Measurements from ENCODE around the gene SART1.
"Not testable (repeated sequence)": the region's sequence is repeated elsewhere in the genome, so short reads cannot be mapped to it uniquely, and the experiment has no call there.

SART1 gene

GRCh38 chr11:65988791-65989592, 27.5 kb downstream of the SART1 start:
- peak; percentile 84 to 87 (median 84) for DNase-seq (ENCODE audit: low read depth in 3 of 3)

DNA sequence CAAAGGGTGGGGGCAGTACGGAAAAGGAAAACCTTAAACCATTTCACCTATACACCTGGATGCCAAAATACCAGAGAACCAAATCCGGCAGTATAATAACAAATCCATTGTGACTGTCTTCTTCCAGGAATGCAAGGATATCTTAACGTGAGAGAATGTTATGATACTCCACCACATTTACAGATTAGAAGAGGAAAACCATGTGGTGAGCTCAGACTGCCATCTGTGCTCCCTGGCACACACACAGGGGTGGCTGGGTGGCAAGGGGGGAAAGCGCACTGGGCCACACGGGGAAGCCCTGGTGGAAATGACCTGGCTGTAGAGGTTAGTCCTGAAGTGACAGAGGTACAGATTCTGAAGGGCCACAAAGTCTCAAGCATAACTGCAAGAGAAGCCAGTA, 30.5 kb downstream of the SART1 start:
- no peak for DNase-seq (ENCODE audit: low read depth in 3 of 3)

- DNase-seq (ENCODE audit: low read depth in 3 of 3) = no peak
Observed at GRCh38 chr11:65997286-65997685, 35.8 kb downstream of the SART1 start.

DNA sequence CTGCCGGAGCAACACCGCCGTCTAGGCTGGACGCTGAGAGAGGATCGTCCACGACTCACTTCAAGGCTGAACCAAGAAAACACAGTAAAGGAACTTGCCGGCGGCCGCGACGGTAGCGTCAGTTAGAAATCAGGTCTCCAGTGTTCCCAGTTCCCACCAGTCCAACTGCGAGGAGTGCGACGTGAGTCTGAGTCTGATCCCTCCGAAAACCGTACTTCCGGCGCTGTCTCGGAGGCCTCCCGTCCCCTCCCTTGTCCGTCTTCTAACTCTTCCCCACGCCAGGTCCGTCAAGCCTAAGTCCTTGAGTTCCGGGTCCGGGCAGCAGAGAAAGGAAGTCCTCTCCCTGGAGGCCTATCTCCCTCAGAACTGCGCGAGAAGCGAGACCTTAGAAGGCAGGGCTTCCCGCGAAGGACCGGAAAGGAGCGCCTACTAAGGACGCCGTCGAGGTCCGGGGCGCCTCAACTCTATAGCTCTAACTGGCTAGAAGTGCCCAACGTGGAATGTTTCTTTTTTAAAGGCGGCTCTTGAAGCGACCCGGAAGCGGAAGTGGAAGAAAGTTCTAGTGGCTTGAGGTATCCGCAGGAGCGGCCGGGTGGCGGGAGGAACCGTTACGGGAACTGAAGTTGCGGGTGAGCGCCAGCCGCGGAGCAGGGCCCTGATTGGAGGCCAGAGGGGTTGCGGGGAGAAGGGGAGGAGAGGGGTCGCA, 40.6 kb downstream of the SART1 start, which contains the start of the genes BANF1 and EIF1AD:
TSS of gene BANF1 (plus strand) at position 562 of the 706 bp plus-strand sequence. CDS start 748 bp downstream, outside the sequence.
TSS of gene EIF1AD (minus strand) at position 216 of the 706 bp plus-strand sequence. CDS start 1,768 bp downstream, outside the sequence.
- peak; percentile 83 to 93 (median 90) for DNase-seq (ENCODE audit: low read depth in 3 of 3)

- DNase-seq (ENCODE audit: low read depth in 3 of 3) = peak in 1 of 3 donors; percentile 55
Observed at GRCh38 chr11:66002648-66003225, 41.2 kb downstream of the SART1 start.

- no peak for DNase-seq (ENCODE audit: low read depth in 3 of 3)
Observed at GRCh38 chr11:66003291-66003690, 41.8 kb downstream of the SART1 start.

- DNase-seq (ENCODE audit: low read depth in 3 of 3) = no peak
Observed at GRCh38 chr11:66004186-66004585, 42.7 kb downstream of the SART1 start.

DNA sequence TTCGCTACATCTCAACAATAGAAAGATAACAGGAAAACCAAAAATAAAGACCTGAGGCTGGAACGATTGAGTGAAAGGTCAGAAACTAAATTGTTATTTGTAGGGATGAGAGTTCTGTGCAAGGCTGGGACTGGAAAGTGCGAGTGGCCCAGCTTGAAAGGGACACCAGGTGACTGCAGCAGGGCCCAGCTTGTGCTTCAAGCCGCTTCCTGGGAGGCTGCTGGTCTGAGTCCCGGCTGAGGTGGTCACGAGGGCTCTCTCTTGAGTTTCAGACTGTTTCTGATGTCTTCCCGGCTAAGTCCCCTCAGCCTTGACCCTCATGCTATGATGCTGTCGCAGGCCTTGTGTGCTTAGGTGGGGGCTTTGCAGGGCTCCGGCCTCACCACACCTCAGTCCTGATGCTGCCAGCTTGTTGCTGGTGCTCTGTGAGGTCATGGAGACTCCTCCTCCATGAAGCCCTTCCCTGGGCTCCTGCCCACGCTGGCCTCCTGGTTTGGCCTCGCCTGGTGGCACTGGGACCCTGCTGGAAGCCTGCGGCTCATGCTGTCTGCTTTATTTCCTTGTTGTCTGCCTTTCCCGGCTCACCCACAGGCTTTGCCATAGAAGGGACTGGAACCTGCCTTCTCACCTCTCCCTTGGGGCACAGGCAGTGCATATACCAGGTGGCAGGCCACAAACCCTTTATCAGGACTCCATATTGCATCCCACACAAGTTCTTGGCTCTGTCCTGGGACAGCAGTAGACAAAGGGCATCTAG, 44.8 kb downstream of the SART1 start:
- DNase-seq (ENCODE audit: low read depth in 3 of 3) = no peak

- DNase-seq (ENCODE audit: low read depth in 3 of 3) = no peak
Observed at GRCh38 chr11:66006891-66007176, 45.3 kb downstream of the SART1 start.

DNA sequence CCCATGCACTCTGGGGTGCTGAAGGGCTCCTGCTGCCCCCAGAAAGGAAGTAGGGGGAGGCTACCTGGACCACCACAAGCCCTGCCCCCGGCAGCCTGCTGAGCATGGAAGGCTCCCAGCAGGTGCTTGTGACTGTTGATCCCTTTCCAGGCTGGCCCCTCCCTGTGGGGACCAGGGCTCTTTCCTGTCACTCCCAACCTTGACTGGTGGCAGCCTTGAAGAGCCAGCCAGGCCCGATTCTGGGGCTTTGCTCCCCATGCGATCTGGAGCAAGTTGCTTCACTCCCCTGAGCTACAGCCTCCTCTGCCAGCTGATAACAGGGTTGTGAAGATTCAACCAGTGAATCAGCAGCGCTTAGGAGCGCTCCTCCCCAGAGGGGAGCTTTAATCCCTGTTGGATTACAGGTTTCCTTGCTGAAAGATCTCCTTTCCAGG, 45.7 kb downstream of the SART1 start:
- DNase-seq (ENCODE audit: low read depth in 3 of 3) = no peak

GRCh38 chr11:66008095-66008467, 46.5 kb downstream of the SART1 start:
- no peak for DNase-seq (ENCODE audit: low read depth in 3 of 3)

DNA sequence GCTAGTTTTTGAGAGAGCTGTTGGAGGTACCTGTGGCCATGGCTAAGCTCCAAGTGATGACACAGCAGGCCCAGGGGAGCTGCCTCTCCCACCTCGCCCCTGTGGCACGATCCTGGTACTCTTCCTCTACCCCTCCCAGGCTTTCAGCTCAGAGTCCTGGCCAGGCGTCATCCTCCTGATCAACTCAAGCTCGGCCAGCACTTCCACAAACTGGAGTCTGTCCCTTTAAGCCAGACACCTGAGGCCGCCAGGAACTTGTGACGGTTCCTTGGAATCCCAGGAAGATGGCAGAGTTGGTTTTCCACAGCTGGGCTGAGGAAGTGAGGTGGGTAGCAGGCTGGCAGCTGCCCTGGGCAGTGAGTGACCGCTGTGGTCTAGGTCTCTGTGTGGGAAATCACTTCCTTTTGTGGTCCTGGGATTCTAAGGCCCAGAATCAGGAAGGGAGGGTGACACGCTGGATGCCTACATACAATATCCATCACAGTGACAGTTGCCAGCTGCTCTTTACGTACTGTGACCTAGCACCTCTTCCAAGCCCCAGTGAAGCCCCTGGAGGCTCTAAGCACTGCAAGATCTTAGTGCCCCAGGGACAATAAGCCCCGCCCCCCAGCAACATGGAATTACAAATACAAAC, 47.1 kb downstream of the SART1 start:
- DNase-seq (ENCODE audit: low read depth in 3 of 3) = no peak

GRCh38 chr11:66010036-66010435, 48.5 kb downstream of the SART1 start:
- not testable (repeated sequence) for DNase-seq (ENCODE audit: low read depth in 3 of 3)

- no peak for DNase-seq (ENCODE audit: low read depth in 3 of 3)
Observed at GRCh38 chr11:66011239-66011784, 49.8 kb downstream of the SART1 start.

GRCh38 chr11:66011785-66012303, 50.3 kb downstream of the SART1 start, which contains the start of gene CST6:
CST6 (plus strand) TSS chr11:66012008; CDS start chr11:66012045, 37 bp downstream.
- no peak for DNase-seq (ENCODE audit: low read depth in 3 of 3)

- DNase-seq (ENCODE audit: low read depth in 3 of 3) = no peak
Observed at GRCh38 chr11:66012371-66012945, 50.9 kb downstream of the SART1 start.

DNA sequence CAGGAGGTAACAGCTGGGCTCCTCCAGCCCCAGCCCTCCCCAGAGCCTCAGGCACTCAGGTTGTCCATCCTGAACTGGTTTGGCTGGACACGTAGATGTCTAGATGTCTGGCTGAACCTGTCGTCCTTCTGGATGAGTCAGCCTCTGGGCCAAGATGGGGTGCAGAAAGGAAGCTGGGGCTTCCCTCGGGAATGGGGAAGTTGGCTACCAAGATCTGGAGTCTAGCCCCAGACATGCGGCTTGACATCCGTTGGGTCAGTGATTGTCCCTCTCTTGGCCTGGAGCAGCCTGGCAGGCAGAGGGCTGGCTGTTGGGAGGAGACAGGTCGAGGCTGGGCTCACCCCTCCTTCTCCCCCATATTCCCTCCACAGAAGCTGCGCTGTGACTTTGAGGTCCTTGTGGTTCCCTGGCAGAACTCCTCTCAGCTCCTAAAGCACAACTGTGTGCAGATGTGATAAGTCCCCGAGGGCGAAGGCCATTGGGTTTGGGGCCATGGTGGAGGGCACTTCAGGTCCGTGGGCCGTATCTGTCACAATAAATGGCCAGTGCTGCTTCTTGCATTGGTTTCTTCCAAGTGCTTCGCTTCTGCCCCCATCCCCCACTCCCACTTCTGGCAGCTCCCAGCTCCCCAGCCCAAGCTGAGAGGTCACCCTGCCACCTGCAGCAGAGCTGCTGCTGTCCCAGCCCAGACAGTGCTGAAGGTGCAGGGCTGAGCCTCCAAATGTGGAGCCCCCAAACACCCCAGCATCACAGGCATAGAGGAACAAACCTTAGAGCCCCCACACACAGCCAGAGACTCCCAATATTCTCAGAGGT, 51.6 kb downstream of the SART1 start:
- DNase-seq (ENCODE audit: low read depth in 3 of 3) = no peak

- no peak for DNase-seq (ENCODE audit: low read depth in 3 of 3)
Observed at GRCh38 chr11:66013762-66014100, 52.2 kb downstream of the SART1 start.

GRCh38 chr11:66014804-66015453, 53.4 kb downstream of the SART1 start:
- no peak for DNase-seq (ENCODE audit: low read depth in 3 of 3)

All from stimulated activated CD4-positive, alpha-beta T cell treated with anti-CD3 and anti-CD28 coated beads, TNF-alpha, amount 100 ng/mL, for 48 hours (primary cell).